MCF 10A (cell line): ENCODE results near the gene SART3. TPM values are rescaled to one million over a fixed set of nuclear protein-coding genes. Genes with fewer than 3 reads are reported as not detected.

Experiments
- BruUV-seq: library from RNA; stranded (reverse); fragments of 400-500 nt; replicated peaks from 2 replicates; lab custom pipeline; 2021; lab: Mats Ljungman, UMichigan
- CTCF ChIA-PET: fragments of 300-600 bp; sonication (Branson Sonifier 250); formaldehyde crosslinking; extraction: SDS; loops from one replicate; lab custom pipeline; 2021; ENCODE audit warnings: antibody characterized with exemption, inconsistent platforms; lab: Yijun Ruan, JAX
- POLR2A ChIA-PET: fragments of 300-600, 350-650 bp; sonication (Branson Sonifier 250); formaldehyde crosslinking; extraction: SDS; loops from one replicate; lab custom pipeline; 2020; ENCODE audit warnings: antibody characterized with exemption, inconsistent platforms; lab: Yijun Ruan, JAX
- DNase-seq: peaks from one replicate; pipeline ENCODE4 v3.0.0-alpha.2; 2018; ENCODE audit not compliant: unreplicated experiment
- H3K27ac Mint-ChIP-seq: one replicate; pipeline ENCODE4 v1.8.0; 2022; ENCODE audit warnings: mild to moderate bottlenecking, low read depth, mixed read lengths; ENCODE audit not compliant: unreplicated experiment
- H3K27me3 Mint-ChIP-seq: one replicate; pipeline ENCODE4 v1.8.0; 2022; ENCODE audit warnings: mixed read lengths; ENCODE audit not compliant: insufficient read depth, unreplicated experiment
- H3K36me3 Mint-ChIP-seq: one replicate; pipeline ENCODE4 v1.8.0; 2022; ENCODE audit warnings: mild to moderate bottlenecking, moderate library complexity, mixed read lengths; ENCODE audit not compliant: insufficient read depth, unreplicated experiment
- H3K4me1 Mint-ChIP-seq: one replicate; pipeline ENCODE4 v1.8.0; 2022; ENCODE audit warnings: mixed read lengths; ENCODE audit not compliant: insufficient read depth, unreplicated experiment
- H3K4me3 Mint-ChIP-seq: one replicate; pipeline ENCODE4 v1.8.0; 2022; ENCODE audit warnings: mild to moderate bottlenecking, moderate library complexity, mixed read lengths; ENCODE audit not compliant: unreplicated experiment
- H3K9me3 Mint-ChIP-seq: one replicate; pipeline ENCODE4 v1.8.0; 2022; ENCODE audit warnings: mixed read lengths; ENCODE audit not compliant: unreplicated experiment
- intact Hi-C: fragments of 100-400 bp; cut with micrococcal nuclease; formaldehyde crosslinking; loops from 2 replicates; pipeline ENCODE4 v1.14.1; 2022
- total RNA-seq: library from RNA; stranded (reverse); gene quantifications from 2 replicates; pipeline ENCODE4 v1.2.3, GENCODE V29; 2022
- TF ChIP-seq, protein P1 (sequence below): fragments of 200-600 bp; IDR thresholded peaks from one replicate; pipeline ENCODE4 v1.8.0; 2022; ENCODE audit warnings: antibody characterized with exemption, mild to moderate bottlenecking; ENCODE audit not compliant: unreplicated experiment

The SART3 gene
- total RNA-seq, 1 experiment from 2014 or later, result 73.4 TPM

DNA sequence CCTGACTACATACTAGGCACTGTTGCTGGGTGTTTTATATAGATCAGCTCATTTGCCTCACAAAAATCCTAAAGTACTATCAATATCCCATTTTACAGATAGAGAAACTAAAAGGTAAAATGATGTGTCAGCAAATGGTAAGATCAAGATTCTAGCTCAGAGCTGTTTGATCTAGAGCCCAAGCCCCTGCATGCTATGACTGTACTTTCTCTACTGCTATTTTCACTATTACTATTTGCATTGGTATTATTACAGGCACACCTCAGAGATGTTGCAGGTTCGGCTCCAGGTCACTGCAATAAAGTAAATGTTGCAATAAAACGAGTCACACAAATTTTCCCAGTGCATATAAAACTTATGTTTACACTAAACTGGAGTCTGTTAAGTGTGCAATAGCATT lies 12.3 kb upstream of the SART3 start:
- no peak for DNase-seq
- ChIA-PET POLR2A (interaction anchor here (1.1 kb wide), 1 partner anchor 9 kb away, joined by 3 read pairs; no protein-coding TSS in a partner anchor), CTCF (interaction anchor here (0.5 to 14.4 kb wide), 4 partner anchors 11 to 230 kb away, joined by 3 to 274 read pairs (median 3); no protein-coding TSS in a partner anchor)
- Mint-ChIP-seq H3K9me3 (no peaks in the 10 kb centered on the region), H3K4me3 (no peak overlapping the region), H3K36me3 (peaks cover 18% of the 10 kb centered on the region), H3K27me3 (peaks cover 14% of the 10 kb centered on the region), H3K27ac (no peak overlapping the region), H3K4me1 (no peaks in the 10 kb centered on the region)
- no TSS peak for BruUV-seq
- TF ChIP-seq, protein P1, sequence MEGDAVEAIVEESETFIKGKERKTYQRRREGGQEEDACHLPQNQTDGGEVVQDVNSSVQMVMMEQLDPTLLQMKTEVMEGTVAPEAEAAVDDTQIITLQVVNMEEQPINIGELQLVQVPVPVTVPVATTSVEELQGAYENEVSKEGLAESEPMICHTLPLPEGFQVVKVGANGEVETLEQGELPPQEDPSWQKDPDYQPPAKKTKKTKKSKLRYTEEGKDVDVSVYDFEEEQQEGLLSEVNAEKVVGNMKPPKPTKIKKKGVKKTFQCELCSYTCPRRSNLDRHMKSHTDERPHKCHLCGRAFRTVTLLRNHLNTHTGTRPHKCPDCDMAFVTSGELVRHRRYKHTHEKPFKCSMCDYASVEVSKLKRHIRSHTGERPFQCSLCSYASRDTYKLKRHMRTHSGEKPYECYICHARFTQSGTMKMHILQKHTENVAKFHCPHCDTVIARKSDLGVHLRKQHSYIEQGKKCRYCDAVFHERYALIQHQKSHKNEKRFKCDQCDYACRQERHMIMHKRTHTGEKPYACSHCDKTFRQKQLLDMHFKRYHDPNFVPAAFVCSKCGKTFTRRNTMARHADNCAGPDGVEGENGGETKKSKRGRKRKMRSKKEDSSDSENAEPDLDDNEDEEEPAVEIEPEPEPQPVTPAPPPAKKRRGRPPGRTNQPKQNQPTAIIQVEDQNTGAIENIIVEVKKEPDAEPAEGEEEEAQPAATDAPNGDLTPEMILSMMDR, result no peak
- intact Hi-C loops, result no loop called here

- Mint-ChIP-seq H3K27me3 (peaks cover 14% of the 10 kb centered on the region), H3K4me3 (no peak overlapping the region), H3K9me3 (no peaks in the 10 kb centered on the region), H3K36me3 (peaks cover 28% of the 10 kb centered on the region), H3K4me1 (no peaks in the 10 kb centered on the region), H3K27ac (no peak overlapping the region)
- BruUV-seq, result no TSS peak
- CTCF ChIA-PET, result interaction anchor here (0.5 to 14.4 kb wide), 5 partner anchors 10 to 406 kb away, joined by 3 to 274 read pairs (median 3); no protein-coding TSS in a partner anchor
- TF ChIP-seq, protein P1, result no peak
- DNase-seq, result no peak
- POLR2A ChIA-PET, result no interaction called here
- intact Hi-C loops, result no loop called here
Measured at GRCh38 chr12:108572166-108572790, 11.3 kb upstream of the SART3 start.

DNA sequence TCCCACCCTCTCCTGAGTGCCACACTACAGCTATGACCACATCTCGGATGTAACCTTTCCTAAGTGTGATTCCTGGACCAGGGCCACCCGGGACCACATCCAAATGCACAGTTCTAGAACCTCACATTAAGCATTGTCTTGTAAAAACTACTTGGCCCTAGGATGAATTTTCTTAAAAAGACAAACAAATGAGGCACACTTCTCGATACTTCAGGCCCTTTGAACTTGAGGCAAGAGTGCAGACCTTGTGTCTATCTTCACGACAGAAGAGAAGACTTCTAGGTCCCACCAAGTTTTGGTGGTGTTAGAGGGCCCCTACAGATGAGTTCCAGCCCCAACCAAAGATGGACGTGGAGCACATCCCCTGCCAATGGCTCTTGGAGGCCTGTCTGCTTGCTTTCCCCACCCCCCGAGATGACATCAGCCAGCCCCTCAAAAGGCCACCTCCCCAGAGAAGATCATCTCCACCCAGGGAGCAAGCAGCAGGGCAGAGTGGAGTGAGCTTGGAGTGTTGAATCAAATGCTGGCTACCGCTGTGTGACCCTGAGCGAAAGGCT lies 10.7 kb upstream of the SART3 start:
- CTCF ChIA-PET, result interaction anchor here (0.6 to 14.4 kb wide), 6 partner anchors 10 to 1226 kb away, joined by 3 to 274 read pairs (median 3); no protein-coding TSS in a partner anchor
- no peak for DNase-seq
- no peak overlapping the region for H3K27ac Mint-ChIP-seq
- H3K4me3 Mint-ChIP-seq, result no peak overlapping the region
- peaks cover 34% of the 10 kb centered on the region for H3K36me3 Mint-ChIP-seq
- no peaks in the 10 kb centered on the region for H3K4me1 Mint-ChIP-seq
- TF ChIP-seq, protein P1, result no peak
- intact Hi-C loops, result no loop called here
- no TSS peak for BruUV-seq
- no peaks in the 10 kb centered on the region for H3K9me3 Mint-ChIP-seq
- H3K27me3 Mint-ChIP-seq, result peaks cover 14% of the 10 kb centered on the region
- POLR2A ChIA-PET, result interaction anchor here (0.5 to 1.2 kb wide), 2 partner anchors 24 to 230 kb away, joined by 3 read pairs; no protein-coding TSS in a partner anchor
